B cell (primary cell): ENCODE measurements around the gene CD28. TPM values are rescaled to one million over a fixed set of nuclear protein-coding genes. Genes with fewer than 3 reads are reported as not detected.

Source experiments
- ATAC-seq: fragments of 200-7000 bp; cut with Tn5 transposase; one replicate; pipeline ENCODE4 v1.10.0; 2021; ENCODE audit warnings: low read depth, mild to moderate bottlenecking, moderate number of reproducible peaks, moderate library complexity
- CTCF ChIA-PET: fragments of 350-600 bp; sonication (Branson Sonifier 250); formaldehyde crosslinking; loops from one replicate; lab custom pipeline; 2021; ENCODE audit warnings: antibody characterized with exemption, inconsistent platforms; lab: Charles Lee
- POLR2A ChIA-PET: fragments of 350-600 bp; sonication (Branson Sonifier 250); formaldehyde crosslinking; loops from one replicate; lab custom pipeline; 2021; ENCODE audit warnings: antibody characterized with exemption; lab: Charles Lee
- DNase-seq: peaks from one replicate; pipeline ENCODE4 v3.0.0; 2013
- H2AFZ ChIP-seq: 2 replicates; pipeline ENCODE4 v1.6.1; 2012; ENCODE audit warnings: mild to moderate bottlenecking, low read depth, low read length; ENCODE audit not compliant: insufficient read depth, poor library complexity, severe bottlenecking
- H3K27ac ChIP-seq, 2 donors: 1 replicate in 1 of 2; 2 replicates in 1 of 2; pipeline ENCODE4 v1.5.1; 2012 to 2013; ENCODE audit warnings: low read length in 2 of 2, mild to moderate bottlenecking in 2 of 2, moderate library complexity in 1 of 2
- H3K27me3 ChIP-seq, 4 experiments: fragments of 200-600 bp in 1 of 4; sonication (generic) in 1 of 4; replicated peaks in 1 of 4; 1 replicate in 2 of 4; 2 replicates in 2 of 4; pipeline versions ENCODE4 v1.6.1 to v1.7.0; 2013 to 2016; ENCODE audit warnings: low read length in 3 of 4, mild to moderate bottlenecking in 2 of 4, mixed read lengths in 1 of 4, moderate library complexity in 1 of 4; ENCODE audit not compliant: insufficient read depth in 4 of 4, control insufficient read depth in 3 of 4; ENCODE audit errors: control extremely low read depth in 1 of 4
- H3K36me3 ChIP-seq, 2 experiments: replicated peaks in 1 of 2; 1 replicate in 1 of 2; 2 replicates in 1 of 2; pipeline versions ENCODE4 v1.6.1 to v1.7.1; 2013; ENCODE audit warnings: low read length in 1 of 2; ENCODE audit not compliant: insufficient read depth in 2 of 2, control insufficient read depth in 1 of 2; ENCODE audit errors: control extremely low read depth in 1 of 2, extremely low read depth in 1 of 2
- H3K4me1 ChIP-seq, 2 donors: fragments of 200-600 bp in 1 of 2; sonication (generic) in 1 of 2; 1 replicate in 1 of 2; 2 replicates in 1 of 2; pipeline versions ENCODE4 v1.5.1 to v1.6.1; 2013 to 2017; ENCODE audit warnings: low read length in 2 of 2; ENCODE audit not compliant: control insufficient read depth in 2 of 2, insufficient read depth in 2 of 2
- H3K4me2 ChIP-seq: replicated peaks from 2 replicates; pipeline ENCODE3; 2012; ENCODE audit warnings: mild to moderate bottlenecking, low read depth, low read length; ENCODE audit not compliant: poor library complexity, severe bottlenecking
- H3K4me3 ChIP-seq, 5 experiments: fragments of 200-600 bp in 1 of 5; sonication (generic) in 1 of 5; 1 replicate in 3 of 5; 2 replicates in 2 of 5; pipeline versions ENCODE4 v1.5.1 to v1.7.0; 2011 to 2016; ENCODE audit warnings: low read length in 4 of 5, mild to moderate bottlenecking in 4 of 5, low read depth in 2 of 5, control low read depth in 1 of 5, moderate library complexity in 1 of 5; ENCODE audit not compliant: insufficient read depth in 1 of 5; ENCODE audit errors: control extremely low read depth in 1 of 5, extremely low read depth in 1 of 5
- H3K79me2 ChIP-seq: fragments of 200-600 bp; sonication (generic); one replicate; pipeline ENCODE4 v1.6.0; 2016; ENCODE audit warnings: low read length; ENCODE audit not compliant: control insufficient read depth, insufficient read depth
- H3K9ac ChIP-seq: fragments of 200-600 bp; sonication (generic); 2 replicates; pipeline ENCODE4 v1.6.1; 2017; ENCODE audit warnings: mild to moderate bottlenecking, low read length, moderate library complexity
- H3K9me3 ChIP-seq, 3 donors: one replicate each; pipeline versions ENCODE4 v1.6.1 to v1.7.1; 2013; ENCODE audit warnings: low read length in 2 of 3; ENCODE audit not compliant: control insufficient read depth in 2 of 3, insufficient read depth in 1 of 3; ENCODE audit errors: control extremely low read depth in 1 of 3
- H4K20me1 ChIP-seq: 2 replicates; pipeline ENCODE4 v1.6.0; 2012; ENCODE audit warnings: mild to moderate bottlenecking, low read length; ENCODE audit not compliant: insufficient read depth, control insufficient read depth, poor library complexity, severe bottlenecking
- H3K27ac Mint-ChIP-seq: one replicate; pipeline ENCODE4 v1.8.0; 2021; ENCODE audit warnings: mixed read lengths
- H3K27me3 Mint-ChIP-seq: one replicate; pipeline ENCODE4 v1.8.0; 2021; ENCODE audit warnings: mixed read lengths
- H3K4me1 Mint-ChIP-seq: one replicate; pipeline ENCODE4 v1.8.0; 2021; ENCODE audit warnings: mixed read lengths
- H3K4me3 Mint-ChIP-seq: one replicate; pipeline ENCODE4 v1.8.0; 2021; ENCODE audit warnings: mixed read lengths
- H3K9me3 Mint-ChIP-seq: one replicate; pipeline ENCODE4 v1.8.0; 2022; ENCODE audit warnings: mixed read lengths; ENCODE audit not compliant: insufficient read depth
- CTCF ChIP-seq: fragments of 200-600 bp; IDR thresholded peaks from one replicate; pipeline ENCODE4 v1.8.0; 2022; ENCODE audit warnings: antibody characterized with exemption, mild to moderate bottlenecking
- EZH2 ChIP-seq: IDR thresholded peaks from 2 replicates; pipeline ENCODE4 v1.6.1; 2012; ENCODE audit warnings: borderline replicate concordance, low read depth, mild to moderate bottlenecking, moderate library complexity, low read length; ENCODE audit not compliant: insufficient read depth, poor library complexity, severe bottlenecking
- WGBS: methylation state at CpG from one replicate; pipeline ENCODE4 v1.1.5; 2013; ENCODE audit warnings: missing lambda C conversion rate; ENCODE audit not compliant: insufficient coverage; 5-methylcytosine and 5-hydroxymethylcytosine counted together
- intact Hi-C: fragments of 100-400 bp; cut with micrococcal nuclease; formaldehyde crosslinking; loops from one replicate; pipeline ENCODE4 v1.10.0; 2022
- polyA plus RNA-seq: library from polyadenylated mRNA; depleted of rRNA; stranded (reverse); fragments of >200 nt; gene quantifications from 2 replicates; pipeline ENCODE4 v1.2.3, GENCODE V29; 2012
- total RNA-seq, 2 donors: library from RNA; stranded (reverse); fragments of 120-200 nt in 1 of 2; gene quantifications; 1 replicate in 1 of 2; 2 replicates in 1 of 2; pipeline versions ENCODE4 v1.2.3 to v1.2.4, GENCODE V29; 2013 to 2022

Gene CD28
- total and polyA plus RNA-seq, 2 donors (not counting 1 experiment from before 2014, with no cell fraction given), result 0.18 to 0.37 TPM

GRCh38 chr2:203745267-203745666 lies 38.8 kb downstream of the CD28 start:
- H3K27me3 Mint-ChIP-seq, result peaks cover 24% of the 10 kb centered on the region
- WGBS, result no CpG with 5 or more reads among the region's 1 CpG
- H3K9me3 Mint-ChIP-seq, result no peaks in the 10 kb centered on the region
- POLR2A ChIA-PET, result no interaction called here
- Histone ChIP-seq H3K79me2 (no peaks in the 10 kb centered on the region), H3K4me2 (no peak overlapping the region), H3K27ac (no peak overlapping the region), H3K4me1 (no peaks in the 10 kb centered on the region), H3K9me3 (no peaks in the 10 kb centered on the region), H4K20me1 (no peaks in the 10 kb centered on the region), H3K36me3 (no peaks in the 10 kb centered on the region), H3K27me3 (no peaks in the 10 kb centered on the region), H2AFZ (no peak overlapping the region), H3K9ac (no peak overlapping the region), H3K4me3 (no peak overlapping the region)
- ATAC-seq, result no peak
- intact Hi-C loops, result no loop called here
- CTCF ChIA-PET, result no interaction called here
- TF ChIP-seq CTCF (no peak), EZH2 (no peak)
- no peak overlapping the region for H3K4me3 Mint-ChIP-seq
- no peak for DNase-seq
- no peaks in the 10 kb centered on the region for H3K4me1 Mint-ChIP-seq
- no peak overlapping the region for H3K27ac Mint-ChIP-seq

GRCh38 chr2:203748331-203749126 lies 42.1 kb downstream of the CD28 start:
- Histone ChIP-seq H3K27ac (no peak overlapping the region), H3K9me3 (peaks cover 0 to 3% (median 0%) of the 10 kb centered on the region in 3 donors), H3K4me2 (no peak overlapping the region), H3K4me3 (no peak overlapping the region), H3K27me3 (no peaks in the 10 kb centered on the region), H3K4me1 (no peaks in the 10 kb centered on the region), H3K9ac (no peak overlapping the region), H3K36me3 (no peaks in the 10 kb centered on the region), H3K79me2 (no peaks in the 10 kb centered on the region), H4K20me1 (no peaks in the 10 kb centered on the region), H2AFZ (no peak overlapping the region)
- no peak for TF ChIP-seq CTCF
- no peak for TF ChIP-seq EZH2
- no peaks in the 10 kb centered on the region for H3K9me3 Mint-ChIP-seq
- H3K27ac Mint-ChIP-seq, result no peak overlapping the region
- H3K4me3 Mint-ChIP-seq, result no peak overlapping the region
- no peak for DNase-seq
- H3K27me3 Mint-ChIP-seq, result peaks cover 21% of the 10 kb centered on the region
- intact Hi-C loops, result no loop called here
- ChIA-PET POLR2A (no interaction called here), CTCF (no interaction called here)
- no peaks in the 10 kb centered on the region for H3K4me1 Mint-ChIP-seq
- no peak for ATAC-seq
- 92% methylated on average over 2 of the region's 4 CpGs for WGBS
